ENCODE results near the gene EP400. TPM values are rescaled to one million over a fixed set of nuclear protein-coding genes. Genes with fewer than 3 reads are reported as not detected.

The EP400 gene
- total RNA-seq, 2 experiments from 2014 or later, result 45.6 to 46.1 TPM

- CTCF ChIA-PET, result no interaction called here
- no peaks in the 10 kb centered on the region for H3K27me3 Mint-ChIP-seq
- intact Hi-C loops (cut with micrococcal nuclease), result no loop called here
- no peak for DNase-seq
- ATAC-seq, result no peak
- H3K4me3 Mint-ChIP-seq, result no peak overlapping the region
- POLR2A ChIA-PET, result no interaction called here
- no peaks in the 10 kb centered on the region for H3K4me1 Mint-ChIP-seq (ENCODE audit: low read depth)
- no peaks in the 10 kb centered on the region for H3K9me3 Mint-ChIP-seq
- TF ChIP-seq CTCF (IDR thresholded peaks at IDR 0.05), result no peak
- no peak overlapping the region for H3K27ac Mint-ChIP-seq
- H3K36me3 Mint-ChIP-seq (ENCODE audit: low read depth), result peaks cover 34% of the 10 kb centered on the region
These were observed 77.9 kb downstream of the EP400 start for GRCh38 chr12:132027636-132028035.

- no peaks in the 10 kb centered on the region for H3K9me3 Mint-ChIP-seq
- TF ChIP-seq CTCF (IDR thresholded peaks at IDR 0.05), result no peak
- ChIA-PET POLR2A (no interaction called here), CTCF (no interaction called here)
- no peaks in the 10 kb centered on the region for H3K4me1 Mint-ChIP-seq (ENCODE audit: low read depth)
- DNase-seq, result no peak
- no peaks in the 10 kb centered on the region for H3K27me3 Mint-ChIP-seq
- ATAC-seq, result no peak
- peaks cover 34% of the 10 kb centered on the region for H3K36me3 Mint-ChIP-seq (ENCODE audit: low read depth)
- no peak overlapping the region for H3K4me3 Mint-ChIP-seq
- no peak overlapping the region for H3K27ac Mint-ChIP-seq
- intact Hi-C loops (cut with micrococcal nuclease), result no loop called here
These were observed 78.4 kb downstream of the EP400 start for GRCh38 chr12:132028111-132028510.

GRCh38 chr12:132029503-132030300, 80.0 kb downstream of the EP400 start:
- no peak for TF ChIP-seq CTCF (IDR thresholded peaks at IDR 0.05)
- POLR2A ChIA-PET, result no interaction called here
- peaks cover 26% of the 10 kb centered on the region for H3K36me3 Mint-ChIP-seq (ENCODE audit: low read depth)
- CTCF ChIA-PET, result no interaction called here
- H3K9me3 Mint-ChIP-seq, result no peaks in the 10 kb centered on the region
- H3K4me1 Mint-ChIP-seq (ENCODE audit: low read depth), result no peaks in the 10 kb centered on the region
- ATAC-seq (no peak), DNase-seq (no peak)
- H3K27ac Mint-ChIP-seq, result no peak overlapping the region
- intact Hi-C loops (cut with micrococcal nuclease), result no loop called here
- H3K4me3 Mint-ChIP-seq, result no peak overlapping the region
- no peaks in the 10 kb centered on the region for H3K27me3 Mint-ChIP-seq

GRCh38 chr12:132030367-132031038, 80.8 kb downstream of the EP400 start:
- Mint-ChIP-seq H3K27me3 (no peaks in the 10 kb centered on the region), H3K9me3 (no peaks in the 10 kb centered on the region), H3K27ac (peak overlapping the region; percentile 9), H3K36me3 (ENCODE audit: low read depth) (peaks cover 26% of the 10 kb centered on the region), H3K4me3 (no peak overlapping the region), H3K4me1 (ENCODE audit: low read depth) (no peaks in the 10 kb centered on the region)
- POLR2A ChIA-PET, result no interaction called here
- no peak for ATAC-seq
- intact Hi-C loops (cut with micrococcal nuclease), result no loop called here
- CTCF ChIA-PET, result no interaction called here
- DNase-seq, result no peak
- no peak for TF ChIP-seq CTCF (IDR thresholded peaks at IDR 0.05)

GRCh38 chr12:132033627-132034026, 83.9 kb downstream of the EP400 start:
- DNase-seq (no peak), ATAC-seq (no peak)
- H3K4me3 Mint-ChIP-seq, result no peak overlapping the region
- H3K9me3 Mint-ChIP-seq, result no peaks in the 10 kb centered on the region
- no peaks in the 10 kb centered on the region for H3K4me1 Mint-ChIP-seq (ENCODE audit: low read depth)
- TF ChIP-seq CTCF (IDR thresholded peaks at IDR 0.05), result no peak
- ChIA-PET CTCF (no interaction called here), POLR2A (no interaction called here)
- no peaks in the 10 kb centered on the region for H3K27me3 Mint-ChIP-seq
- intact Hi-C loops (cut with micrococcal nuclease), result no loop called here
- H3K27ac Mint-ChIP-seq, result no peak overlapping the region
- H3K36me3 Mint-ChIP-seq (ENCODE audit: low read depth), result peaks cover 40% of the 10 kb centered on the region
